GM21367 (cell line): ENCODE data around the gene FAM240A.
"Not testable (repeated sequence)": the region's sequence is repeated elsewhere in the genome, so short reads cannot be mapped to it uniquely, and the experiment has no call there.

Experiments used
- ATAC-seq: cut with Tn5 transposase; IDR thresholded peaks from one replicate; pipeline ENCODE4 v1.9.1; 2021; ENCODE audit not compliant: unreplicated experiment

The FAM240A gene

DNA sequence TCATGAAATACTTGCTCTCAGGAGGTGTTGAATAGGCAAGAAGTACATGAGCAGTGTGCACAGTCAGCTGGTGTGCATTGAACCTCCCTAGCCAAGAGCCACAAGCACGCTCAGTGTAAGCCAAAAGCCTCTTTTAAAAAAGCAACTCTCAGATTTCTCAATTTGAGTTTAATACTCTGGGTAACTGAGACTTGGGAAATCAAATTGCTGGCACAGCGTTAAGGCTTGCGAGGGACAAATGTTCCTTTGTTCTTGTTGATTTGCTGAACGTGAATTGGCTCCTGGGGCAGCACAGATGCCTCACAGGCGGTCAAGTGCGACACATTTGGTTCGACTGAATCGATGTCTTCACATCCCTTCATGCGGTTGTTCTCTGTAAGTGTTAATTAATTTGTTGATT, at the start of gene FAM240A:
Gene FAM240A, plus strand, starts transcription at position 202 of the 400 bp plus-strand sequence. Its CDS starts 159 bp downstream, at position 361.
- no peak for ATAC-seq

DNA sequence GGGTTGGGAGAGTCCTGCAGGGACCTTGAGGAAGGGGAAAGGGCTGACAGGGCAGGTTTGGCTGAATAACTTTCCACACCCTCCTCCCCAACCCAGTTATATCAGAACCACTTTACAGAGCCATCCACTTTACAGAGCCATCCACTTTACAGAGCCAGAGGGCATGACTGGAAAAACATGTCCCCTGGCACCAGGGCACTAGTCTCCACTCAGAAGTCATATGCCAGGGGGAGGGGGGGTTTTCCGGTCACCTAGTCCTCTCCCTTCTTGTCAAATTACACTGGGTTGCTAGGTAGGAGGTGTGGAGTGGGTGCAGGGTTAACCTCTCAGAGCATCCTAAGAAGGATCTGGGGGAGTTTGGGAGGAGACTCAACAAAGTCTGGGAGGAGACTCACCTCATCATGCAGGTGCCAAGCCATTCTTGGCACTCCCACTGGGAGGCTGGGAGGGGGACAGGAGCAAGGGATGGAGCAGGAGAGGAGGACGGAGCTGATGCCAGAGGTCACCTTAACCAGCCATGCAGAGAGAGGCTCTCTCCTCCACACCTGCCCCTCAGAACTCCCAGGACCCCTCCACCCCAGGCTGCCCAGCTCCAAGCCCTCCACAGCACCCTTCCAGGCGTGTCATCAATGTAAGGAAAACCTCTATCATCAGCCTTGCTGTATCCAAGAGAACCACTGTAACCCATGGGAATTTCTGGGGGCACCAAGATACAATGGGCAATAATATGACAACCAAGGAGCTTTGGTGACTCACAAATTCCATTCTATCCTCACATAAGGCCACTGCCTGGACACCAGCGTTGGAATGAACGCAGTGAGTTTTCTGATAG, 47.9 kb upstream of the FAM240A start:
- ATAC-seq, result no peak

DNA sequence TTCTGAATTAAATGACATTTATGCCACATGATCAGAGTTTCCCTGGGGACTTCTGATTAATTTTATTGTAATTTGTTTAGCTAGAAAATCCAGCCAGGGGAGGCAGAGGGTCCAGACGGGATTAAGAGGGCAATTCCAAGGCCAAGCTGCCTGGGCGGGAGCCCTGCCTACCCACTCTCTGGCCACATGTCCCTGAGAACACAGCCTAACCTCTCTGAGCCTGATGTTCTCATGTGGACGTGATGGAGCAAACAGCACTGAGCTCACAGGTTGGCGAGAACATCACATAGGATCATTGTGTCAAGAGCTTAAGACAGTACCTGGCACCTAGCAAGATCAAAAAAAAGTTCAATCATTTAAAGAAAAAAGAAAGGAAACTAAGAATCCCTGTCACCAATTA, 47.2 kb upstream of the FAM240A start:
- no peak for ATAC-seq

DNA sequence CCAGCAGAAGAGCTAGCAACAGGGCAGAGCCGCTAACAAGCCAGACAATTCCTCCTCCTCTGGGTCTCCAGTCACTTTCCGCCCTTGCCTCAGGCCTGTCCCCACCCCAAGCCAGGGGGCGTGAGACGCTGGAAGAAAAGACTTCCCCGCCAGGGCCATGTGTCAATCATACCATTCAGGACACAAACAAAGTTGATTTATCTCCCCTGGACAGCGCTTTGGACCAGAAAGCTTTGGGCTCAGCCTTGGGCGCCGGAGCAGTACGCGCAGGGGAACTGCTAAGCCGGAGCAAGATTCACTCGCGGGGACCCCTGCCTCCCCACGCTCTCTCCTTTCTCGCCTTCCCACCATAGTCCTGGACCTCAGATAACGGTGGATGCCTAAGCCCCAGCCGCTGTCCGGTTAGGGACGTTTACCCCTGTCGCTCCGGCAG, 46.7 kb upstream of the FAM240A start:
- ATAC-seq, result no peak

DNA sequence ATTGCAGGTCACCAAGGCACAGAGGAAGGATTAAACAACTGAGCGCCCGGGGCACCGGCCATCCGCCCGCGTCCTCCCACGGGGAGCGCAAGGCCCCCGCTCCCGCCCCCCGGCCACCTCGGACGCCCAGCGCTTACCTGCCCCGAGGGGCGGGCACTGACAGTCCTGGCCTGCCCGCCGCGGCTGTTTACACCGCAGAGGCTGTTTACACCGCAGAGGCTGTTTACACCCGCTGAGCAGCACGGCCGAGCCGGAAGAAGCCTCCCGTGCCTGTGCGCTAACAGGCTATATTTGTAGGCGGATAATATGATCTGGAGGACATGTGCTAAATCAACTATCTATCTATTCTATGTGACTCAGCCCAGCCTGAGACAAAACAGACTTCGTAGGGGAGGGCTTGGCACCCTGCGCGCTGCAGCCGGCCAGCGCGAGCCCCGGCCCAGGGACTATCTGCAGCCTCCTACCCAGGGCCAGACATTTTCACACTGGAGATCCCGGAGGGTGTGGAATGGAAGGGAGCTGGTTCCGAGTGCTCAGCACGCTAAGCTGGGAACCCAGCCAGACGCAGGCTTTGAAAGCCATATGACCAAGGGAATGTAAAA, 46.2 kb upstream of the FAM240A start, which contains the start of gene LRRC2:
Gene LRRC2, minus strand, starts transcription at position 263 of the 602 bp plus-strand sequence. CDS start 14,711 bp downstream, outside the sequence.
- ATAC-seq, result no peak

DNA sequence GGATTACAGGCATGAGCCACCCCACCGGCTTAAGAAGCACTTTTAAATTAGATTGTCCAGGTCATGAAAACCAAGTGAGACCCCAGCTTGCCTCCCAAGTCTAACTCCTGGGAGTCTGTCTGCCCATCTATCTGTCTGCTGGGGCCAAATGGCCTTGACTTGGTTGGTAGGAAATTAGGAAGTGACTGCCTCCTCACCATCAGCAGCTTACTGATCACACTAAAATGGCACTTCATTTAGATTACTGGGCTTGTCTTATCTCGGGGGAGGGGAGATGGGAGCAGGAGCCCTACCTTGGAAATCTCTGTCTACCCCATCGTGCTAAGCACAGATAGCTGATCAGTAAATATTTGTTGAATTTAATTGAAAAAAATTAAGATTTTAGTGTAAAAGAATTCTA, 40.6 kb upstream of the FAM240A start:
- ATAC-seq, result no peak

DNA sequence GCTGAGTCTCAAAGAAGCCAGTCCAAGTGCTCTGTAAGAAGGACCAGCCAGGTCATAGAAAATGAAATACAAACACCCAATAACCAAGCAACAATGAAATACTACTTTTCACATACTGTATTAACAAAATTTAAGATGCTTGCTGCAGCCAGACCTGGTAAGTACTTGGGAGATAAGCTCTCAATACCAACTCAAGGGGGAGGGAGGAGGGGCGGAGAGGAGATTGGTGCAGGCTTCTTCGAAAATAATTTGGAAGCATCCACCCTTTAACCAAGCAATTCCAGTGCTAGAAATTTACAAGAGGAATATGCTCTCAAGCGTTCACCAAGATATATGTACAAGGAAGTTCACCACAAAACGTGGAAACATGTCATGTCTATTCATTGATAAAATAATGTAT, 38.6 kb upstream of the FAM240A start:
- no peak for ATAC-seq

DNA sequence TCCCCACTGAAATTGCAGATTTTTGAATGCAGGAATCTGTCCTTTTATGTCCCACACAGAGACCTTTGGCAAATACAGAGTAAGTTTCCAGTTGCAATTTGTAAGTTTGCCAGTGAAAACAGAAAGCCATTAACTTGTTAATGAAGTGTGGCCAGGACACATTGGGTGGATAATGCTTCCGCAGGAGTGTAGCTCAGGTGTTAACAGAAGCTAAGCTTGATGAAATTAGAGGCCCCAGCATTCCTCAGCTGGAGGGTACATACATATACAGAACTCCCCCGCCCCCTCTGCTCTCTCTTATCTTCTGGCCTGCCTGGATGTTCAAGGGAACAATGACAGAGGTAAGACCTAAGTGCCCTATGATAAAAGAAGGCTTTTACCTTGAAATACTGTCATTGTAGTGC, 38.1 kb upstream of the FAM240A start:
- ATAC-seq, result no peak

DNA sequence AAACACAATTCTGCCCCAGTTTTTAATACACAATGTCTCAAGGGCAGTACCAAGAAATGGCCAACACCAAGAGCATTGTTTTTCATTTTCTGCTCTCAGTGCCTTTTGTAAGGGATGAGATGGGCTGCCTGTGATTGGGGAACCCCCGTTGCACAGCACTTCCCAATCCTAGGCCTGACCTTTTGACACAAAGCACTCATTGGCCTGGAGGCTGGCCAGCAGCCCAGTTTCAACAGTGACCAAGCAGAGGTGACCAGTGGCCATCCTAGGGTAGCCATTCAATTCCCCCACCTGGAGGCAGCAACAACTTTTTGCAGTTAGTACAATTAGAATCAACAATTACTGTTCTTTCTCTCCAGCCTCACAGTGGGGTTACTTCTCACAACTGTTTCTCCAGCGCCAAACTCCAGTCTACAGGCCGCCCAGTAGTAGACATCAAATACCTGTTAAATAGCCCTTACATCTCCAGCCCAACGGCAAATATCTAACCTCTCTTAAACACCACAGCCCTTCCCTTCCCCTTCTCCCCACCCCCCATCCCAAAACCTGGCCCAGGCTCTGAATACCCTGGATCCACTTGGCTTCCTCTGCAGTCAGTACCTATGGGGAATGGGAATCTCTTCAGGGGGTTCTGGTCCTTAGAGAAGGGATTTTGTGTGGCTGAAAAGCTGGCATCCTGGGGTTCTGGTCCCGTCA, 37.3 kb upstream of the FAM240A start:
- ATAC-seq, result no peak

DNA sequence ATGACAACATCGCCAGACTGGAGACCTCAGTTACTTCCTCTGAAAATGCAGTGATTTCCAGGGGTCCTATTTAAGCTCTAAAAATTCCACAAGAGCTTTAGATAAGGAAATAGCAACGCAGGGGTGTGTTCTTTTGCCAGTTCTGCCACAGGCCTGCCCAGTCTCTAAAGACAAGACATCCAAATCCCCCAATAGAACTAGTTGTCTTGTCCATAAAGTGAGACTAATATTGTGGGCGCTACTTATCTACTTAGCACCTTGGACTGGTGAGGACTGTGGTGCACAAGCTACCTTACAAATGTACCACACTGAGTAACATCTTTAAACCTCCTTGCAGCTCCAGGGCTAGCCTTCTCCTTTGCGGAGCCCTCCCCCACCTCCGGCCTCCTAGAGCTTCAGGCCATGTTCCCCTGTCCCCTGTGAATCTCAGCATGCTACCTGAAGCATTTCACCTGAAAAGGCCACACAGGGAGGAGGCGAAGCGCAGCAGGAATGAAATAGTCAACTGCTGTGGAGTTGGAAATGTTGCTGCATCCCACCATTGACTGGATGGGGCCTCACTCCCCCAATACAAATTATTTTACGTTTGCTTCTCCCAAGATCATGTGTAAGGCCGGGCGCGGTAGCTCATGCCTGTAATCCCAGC, 36.6 kb upstream of the FAM240A start:
- ATAC-seq, result no peak

DNA sequence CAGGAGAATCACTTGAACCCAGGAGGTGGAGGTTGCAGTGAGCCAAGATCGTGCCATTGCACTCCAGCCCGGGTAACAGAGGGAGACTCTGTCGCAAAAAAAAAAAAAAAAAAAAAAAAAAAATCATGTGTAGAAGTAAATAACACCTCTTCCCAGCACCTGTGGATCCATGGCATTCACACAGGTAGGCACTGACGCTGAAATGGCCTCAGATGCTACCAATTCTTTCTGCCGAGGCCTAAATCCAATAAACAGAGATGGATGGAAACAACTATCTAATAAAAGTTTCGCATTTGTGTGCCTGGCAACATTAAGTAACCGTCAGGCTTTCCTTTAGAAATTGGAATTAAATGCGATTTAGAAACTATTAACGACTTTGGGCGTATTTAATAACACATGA, 35.9 kb upstream of the FAM240A start:
- no peak for ATAC-seq

DNA sequence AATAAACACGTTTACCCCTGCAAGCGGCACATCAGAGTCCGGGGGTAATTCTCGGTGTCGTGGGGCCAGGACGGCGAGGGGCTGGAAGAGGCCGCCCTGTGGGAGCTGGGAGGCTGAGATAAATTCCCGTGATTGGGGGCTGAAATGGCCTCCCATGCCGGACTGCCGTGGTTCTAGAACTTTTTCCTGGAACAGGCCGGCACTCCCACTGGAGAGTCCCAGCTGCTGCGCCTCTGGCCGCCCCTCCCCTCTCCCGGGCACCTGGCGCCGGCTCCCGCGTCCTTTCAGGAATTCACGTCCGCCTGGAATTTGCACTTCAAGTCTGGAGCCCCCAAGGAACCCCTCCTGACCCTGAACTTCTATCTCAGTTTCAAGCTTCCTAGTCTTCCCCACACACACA, 35.4 kb upstream of the FAM240A start:
- no peak for ATAC-seq

DNA sequence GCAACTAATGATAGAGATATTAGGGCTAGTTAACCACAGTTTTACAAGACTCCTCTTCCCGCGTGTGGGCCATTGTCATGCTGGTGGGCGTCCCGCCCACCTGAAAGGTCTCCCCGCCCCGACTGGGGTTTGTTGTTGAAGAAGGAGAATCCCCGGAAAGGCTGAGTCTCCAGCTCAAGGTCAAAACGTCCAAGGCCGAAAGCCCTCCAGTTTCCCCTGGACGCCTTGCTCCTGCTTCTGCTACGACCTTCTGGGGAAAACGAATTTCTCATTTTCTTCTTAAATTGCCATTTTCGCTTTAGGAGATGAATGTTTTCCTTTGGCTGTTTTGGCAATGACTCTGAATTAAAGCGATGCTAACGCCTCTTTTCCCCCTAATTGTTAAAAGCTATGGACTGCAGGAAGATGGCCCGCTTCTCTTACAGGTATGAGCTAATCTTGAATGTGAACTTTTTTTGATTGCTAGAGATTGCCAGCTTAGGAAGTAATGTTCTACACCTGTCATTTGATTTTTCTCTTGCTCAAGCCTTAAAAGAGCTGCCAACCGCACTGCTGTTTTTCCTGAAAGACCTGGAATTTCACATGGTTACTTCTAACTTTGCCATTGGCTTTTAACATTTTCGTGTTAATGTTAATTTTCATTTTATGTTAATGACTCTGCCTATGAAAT, 34.6 kb upstream of the FAM240A start:
- ATAC-seq, result not testable (repeated sequence)

DNA sequence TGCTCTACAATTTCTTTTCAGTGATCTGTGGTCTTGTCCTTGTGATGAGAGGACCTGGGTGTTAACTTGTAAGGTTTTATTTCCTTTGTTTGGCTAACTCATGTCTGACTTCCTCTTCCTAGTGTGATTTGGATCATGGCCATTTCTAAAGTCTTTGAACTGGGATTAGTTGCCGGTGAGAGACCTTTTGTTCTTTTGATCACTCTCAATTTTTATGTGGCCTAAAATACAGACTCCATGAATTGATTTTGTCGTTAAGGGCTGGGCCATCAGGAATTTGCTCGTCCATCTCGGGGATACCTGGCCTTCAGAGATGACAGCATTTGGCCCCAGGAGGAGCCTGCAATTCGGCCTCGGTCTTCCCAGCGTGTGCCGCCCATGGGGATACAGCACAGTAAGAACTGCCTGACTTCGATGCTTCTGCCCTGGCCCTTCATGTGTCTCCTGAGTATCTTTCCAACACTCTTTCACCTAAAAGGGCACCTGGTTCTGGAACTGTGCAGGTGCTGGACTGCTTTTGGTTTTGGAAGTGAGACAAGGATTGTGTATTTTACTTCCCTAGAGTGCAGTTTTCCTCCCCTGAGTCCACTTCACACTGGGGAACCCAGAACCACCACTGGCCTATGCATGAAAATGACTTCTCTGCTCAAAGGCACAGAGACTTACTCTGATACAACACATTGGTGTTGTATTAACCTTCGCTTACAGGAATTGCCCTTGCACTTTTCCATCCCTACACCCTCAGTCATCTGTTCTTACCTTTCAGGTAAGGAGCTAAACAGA, 33.2 kb upstream of the FAM240A start:
- no peak for ATAC-seq

DNA sequence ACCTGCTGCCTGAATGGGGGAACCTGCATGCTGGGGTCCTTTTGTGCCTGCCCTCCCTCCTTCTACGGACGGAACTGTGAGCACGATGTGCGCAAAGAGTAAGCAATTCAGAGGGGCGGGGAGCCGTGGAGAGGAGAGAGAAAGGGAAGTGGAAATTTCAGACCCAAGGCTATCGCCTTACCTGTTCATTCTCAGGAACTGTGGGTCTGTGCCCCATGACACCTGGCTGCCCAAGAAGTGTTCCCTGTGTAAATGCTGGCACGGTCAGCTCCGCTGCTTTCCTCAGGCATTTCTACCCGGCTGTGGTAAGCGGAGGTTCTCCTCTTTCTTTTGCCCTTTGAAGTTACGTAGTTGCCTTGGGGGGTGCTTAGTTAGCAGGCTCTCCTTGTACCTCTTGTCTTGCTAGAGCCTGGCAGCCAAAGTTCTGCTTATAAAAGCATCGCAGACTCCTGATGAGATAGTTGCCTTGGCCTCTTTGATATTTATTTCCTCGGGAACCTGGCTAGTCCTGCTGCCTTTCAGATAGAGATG, 32.5 kb upstream of the FAM240A start:
- no peak for ATAC-seq

DNA sequence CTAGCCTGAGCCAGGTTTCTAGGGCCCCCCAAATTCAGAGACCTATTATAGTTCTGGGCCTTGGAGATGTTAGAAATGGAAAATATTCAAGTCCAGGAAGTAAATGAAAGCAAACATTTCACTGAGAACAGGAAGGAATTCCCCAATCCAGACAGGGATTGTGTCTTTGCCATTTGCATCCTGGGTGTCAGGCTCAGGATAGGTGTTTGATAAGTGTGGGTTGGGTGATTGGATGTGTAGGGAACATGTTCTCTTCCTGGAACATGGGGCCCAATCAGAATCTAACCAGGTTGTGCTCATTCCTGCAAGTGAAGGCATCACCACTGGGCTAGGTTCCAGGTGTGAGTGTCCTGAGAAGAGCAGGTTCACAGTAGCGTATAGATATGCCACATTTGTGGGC, 31.6 kb upstream of the FAM240A start:
- ATAC-seq, result no peak

DNA sequence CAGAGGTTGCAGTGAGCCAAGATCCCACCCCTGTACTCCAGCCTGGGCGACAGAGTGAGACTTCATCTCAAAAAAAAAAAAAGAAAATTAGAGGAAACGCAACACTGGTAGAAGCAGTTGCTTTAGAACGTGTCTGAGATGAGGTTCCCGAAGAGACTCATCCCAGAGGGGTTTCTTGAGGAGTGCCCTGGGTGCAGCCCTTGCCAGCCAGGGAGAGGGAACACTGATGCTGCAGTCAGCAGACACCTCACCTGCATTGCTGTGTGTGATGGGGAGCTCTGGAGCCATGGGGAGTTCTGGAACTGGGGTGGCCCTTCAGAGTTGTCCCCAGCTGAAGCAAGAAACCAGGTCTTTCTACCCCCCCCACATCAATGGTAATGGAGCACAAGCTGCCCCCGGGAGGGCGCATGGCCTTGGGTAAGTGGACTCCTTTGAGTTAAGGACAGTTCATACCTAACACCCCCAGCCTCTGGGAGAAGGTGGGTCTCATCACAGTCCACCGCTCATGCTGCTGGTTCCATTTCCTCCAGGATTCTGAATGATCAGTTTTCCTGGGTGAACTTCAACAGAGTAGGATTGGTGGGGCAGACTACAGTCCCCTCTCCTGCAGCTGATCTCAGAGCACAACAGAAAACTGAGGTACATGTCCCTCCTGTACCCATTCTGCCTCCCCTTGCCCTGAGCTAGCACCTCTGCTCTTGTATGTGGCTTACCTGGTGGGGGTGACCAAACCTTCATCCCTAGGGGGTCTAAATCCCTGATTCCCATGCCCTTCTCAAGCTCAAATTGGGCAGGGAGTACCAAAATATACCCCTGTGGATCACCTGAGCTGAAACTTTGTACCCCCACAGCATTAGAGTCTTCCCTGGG, 27.5 kb upstream of the FAM240A start:
- no peak for ATAC-seq

DNA sequence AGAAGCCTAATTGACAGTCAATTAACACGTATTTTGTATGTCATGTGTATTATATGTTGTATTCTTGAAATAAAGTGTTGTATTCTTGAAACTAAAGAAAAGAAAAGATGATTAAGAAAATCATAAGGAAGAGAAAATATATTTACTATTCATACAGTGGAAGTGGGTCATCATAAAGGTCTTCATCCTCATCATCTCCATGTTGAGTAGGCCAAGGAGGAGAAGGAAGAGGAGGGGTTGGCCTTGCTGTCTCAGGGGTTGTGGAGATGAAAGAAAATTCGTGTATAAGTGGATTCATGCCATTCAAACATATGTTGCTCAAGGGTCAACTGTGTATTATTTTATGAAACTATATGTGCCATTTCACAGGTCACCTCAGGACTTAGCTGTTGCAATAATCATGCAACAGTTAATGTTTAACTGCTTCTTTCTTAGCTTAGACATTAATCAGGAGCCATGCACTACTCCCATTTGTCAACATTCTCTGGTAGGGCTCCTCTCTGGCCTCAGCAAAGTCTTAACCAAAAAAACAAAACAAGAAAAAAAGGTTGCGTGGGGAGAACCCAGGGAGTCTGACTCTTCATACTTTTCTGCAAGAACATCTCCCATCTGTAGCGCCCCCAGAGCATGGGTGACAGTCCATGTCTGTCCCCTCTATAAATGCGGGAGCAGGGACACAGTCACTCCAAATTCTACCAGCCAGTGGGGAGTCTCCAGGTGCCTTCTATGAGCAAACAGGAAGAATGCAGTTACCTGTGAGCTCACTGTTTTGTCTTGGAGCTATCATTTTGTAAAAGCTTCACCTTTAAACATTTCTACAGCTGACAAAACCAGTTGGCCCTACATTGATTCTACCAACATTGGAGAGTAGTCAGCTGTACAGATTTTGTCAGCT, 26.3 kb upstream of the FAM240A start:
- no peak for ATAC-seq
